Endothelial cell of hepatic sinusoid (primary cell): ENCODE data around the gene GDF10.

Experiments used
- in situ Hi-C: cut with HindIII; loops from 2 replicates; pipeline ENCODE4 v1.10.0; 2017; ENCODE audit warnings: low sequenced_read_pairs

Gene GDF10

GRCh38 chr10:47311932-47312662, 12.1 kb downstream of the GDF10 start:
- in situ Hi-C loops, result no loop called here

GRCh38 chr10:47312663-47312995, 12.6 kb downstream of the GDF10 start:
- in situ Hi-C loops, result no loop called here

- in situ Hi-C loops, result no loop called here
Observed at GRCh38 chr10:47314416-47314970, 14.5 kb downstream of the GDF10 start.

- in situ Hi-C loops, result no loop called here
Observed at GRCh38 chr10:47315421-47315820, 15.4 kb downstream of the GDF10 start.

- in situ Hi-C loops, result no loop called here
Observed at GRCh38 chr10:47316131-47316530, 16.1 kb downstream of the GDF10 start.

GRCh38 chr10:47317251-47317650, 17.3 kb downstream of the GDF10 start:
- in situ Hi-C loops, result no loop called here

- in situ Hi-C loops, result no loop called here
Observed at GRCh38 chr10:47318706-47319105, 18.7 kb downstream of the GDF10 start.

GRCh38 chr10:47319784-47320183, 19.8 kb downstream of the GDF10 start:
- in situ Hi-C loops, result no loop called here

GRCh38 chr10:47320812-47321211, 20.8 kb downstream of the GDF10 start:
- in situ Hi-C loops, result no loop called here

GRCh38 chr10:47321521-47322195, 21.7 kb downstream of the GDF10 start:
- in situ Hi-C loops, result no loop called here

GRCh38 chr10:47322300-47323061, 22.5 kb downstream of the GDF10 start, which contains the start of gene GDF2:
Gene GDF2 (plus strand): TSS chr10:47322454. CDS start chr10:47322669, 215 bp downstream.
- in situ Hi-C loops, result no loop called here

- in situ Hi-C loops, result no loop called here
Observed at GRCh38 chr10:47323087-47323486, 23.1 kb downstream of the GDF10 start.

GRCh38 chr10:47323636-47324296, 23.8 kb downstream of the GDF10 start:
- in situ Hi-C loops, result no loop called here

- in situ Hi-C loops, result no loop called here
Observed at GRCh38 chr10:47325303-47326291, 25.6 kb downstream of the GDF10 start.

- in situ Hi-C loops, result no loop called here
Observed at GRCh38 chr10:47326306-47326926, 26.4 kb downstream of the GDF10 start.

- in situ Hi-C loops, result no loop called here
Observed at GRCh38 chr10:47326927-47327330, 26.9 kb downstream of the GDF10 start.

GRCh38 chr10:47329855-47330254, 29.9 kb downstream of the GDF10 start:
- in situ Hi-C loops, result no loop called here

GRCh38 chr10:47330366-47330765, 30.4 kb downstream of the GDF10 start:
- in situ Hi-C loops, result no loop called here

GRCh38 chr10:47330804-47331203, 30.8 kb downstream of the GDF10 start:
- in situ Hi-C loops, result no loop called here
